Measurements from ENCODE around the gene GPBP1L1. TPM values are rescaled to one million over a fixed set of nuclear protein-coding genes. Genes with fewer than 3 reads are reported as not detected.

Gene GPBP1L1
- total RNA-seq, 4 donors from 2014 or later = 121 to 219 (median 131) TPM

DNA sequence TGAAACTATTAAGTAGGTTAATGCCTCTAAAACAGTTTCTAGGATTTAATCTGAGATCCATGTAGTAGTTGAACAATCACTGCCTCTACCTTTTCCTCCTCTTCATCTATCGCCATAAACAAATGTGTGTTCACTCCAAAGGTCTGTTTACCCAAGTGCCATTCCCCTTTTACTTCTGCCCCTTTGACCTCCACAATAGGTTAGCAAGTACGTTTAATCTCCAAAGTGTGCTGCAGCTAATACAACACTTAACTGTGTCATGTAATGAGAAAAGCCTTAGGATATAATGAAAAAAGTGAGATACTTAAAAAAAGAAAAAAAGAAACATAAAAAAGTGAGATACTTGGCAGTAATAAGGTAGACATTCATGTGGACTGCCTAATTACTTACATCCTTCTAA is 28.2 kb downstream of the GPBP1L1 start:
- no peak for DNase-seq (ENCODE audit: low spot score in 2 of 2)
- TF ChIP-seq CTCF (IDR thresholded peaks at IDR 0.05) (no peak), EP300 (IDR thresholded peaks at IDR 0.05) (no peak), POLR2AphosphoS5 (IDR thresholded peaks at IDR 0.05) (no peak), POLR2A (IDR thresholded peaks at IDR 0.05) (no peak)
- peaks cover 3% of the 10 kb centered on the region for H3K4me1 ChIP-seq
- H3K9me3 ChIP-seq = no peaks in the 10 kb centered on the region
- H3K27me3 ChIP-seq = no peaks in the 10 kb centered on the region
- peaks cover 71% of the 10 kb centered on the region for H3K36me3 ChIP-seq
- H3K4me3 ChIP-seq = no peak overlapping the region
- 88% methylated on average over 2 of the region's 2 CpGs for WGBS
- H3K27ac ChIP-seq = no peak overlapping the region

GRCh38 chr1:45656573-45657226 is 29.6 kb downstream of the GPBP1L1 start:
- 92% methylated on average over 3 of the region's 3 CpGs for WGBS
- H3K27ac ChIP-seq = no peak overlapping the region
- no peaks in the 10 kb centered on the region for H3K27me3 ChIP-seq
- no peak overlapping the region for H3K4me3 ChIP-seq
- TF ChIP-seq EP300 (IDR thresholded peaks at IDR 0.05) (no peak), POLR2AphosphoS5 (IDR thresholded peaks at IDR 0.05) (no peak), CTCF (IDR thresholded peaks at IDR 0.05) (no peak), POLR2A (IDR thresholded peaks at IDR 0.05) (no peak)
- H3K4me1 ChIP-seq = peaks cover 3% of the 10 kb centered on the region
- no peaks in the 10 kb centered on the region for H3K9me3 ChIP-seq
- peaks cover 86% of the 10 kb centered on the region for H3K36me3 ChIP-seq
- DNase-seq (ENCODE audit: low spot score in 2 of 2) = no peak

GRCh38 chr1:45654540-45655280 is 31.6 kb downstream of the GPBP1L1 start:
- no peaks in the 10 kb centered on the region for H3K9me3 ChIP-seq
- no peaks in the 10 kb centered on the region for H3K27me3 ChIP-seq
- no peak overlapping the region for H3K27ac ChIP-seq
- TF ChIP-seq EP300 (IDR thresholded peaks at IDR 0.05) = no peak
- TF ChIP-seq POLR2AphosphoS5 (IDR thresholded peaks at IDR 0.05) = no peak
- TF ChIP-seq POLR2A (IDR thresholded peaks at IDR 0.05) = no peak
- no peak for TF ChIP-seq CTCF (IDR thresholded peaks at IDR 0.05)
- H3K4me3 ChIP-seq = no peak overlapping the region
- no peak for DNase-seq (ENCODE audit: low spot score in 2 of 2)
- H3K4me1 ChIP-seq = peaks cover 3% of the 10 kb centered on the region
- 70% methylated on average over 12 of the region's 12 CpGs for WGBS
- peaks cover 89% of the 10 kb centered on the region for H3K36me3 ChIP-seq

DNA sequence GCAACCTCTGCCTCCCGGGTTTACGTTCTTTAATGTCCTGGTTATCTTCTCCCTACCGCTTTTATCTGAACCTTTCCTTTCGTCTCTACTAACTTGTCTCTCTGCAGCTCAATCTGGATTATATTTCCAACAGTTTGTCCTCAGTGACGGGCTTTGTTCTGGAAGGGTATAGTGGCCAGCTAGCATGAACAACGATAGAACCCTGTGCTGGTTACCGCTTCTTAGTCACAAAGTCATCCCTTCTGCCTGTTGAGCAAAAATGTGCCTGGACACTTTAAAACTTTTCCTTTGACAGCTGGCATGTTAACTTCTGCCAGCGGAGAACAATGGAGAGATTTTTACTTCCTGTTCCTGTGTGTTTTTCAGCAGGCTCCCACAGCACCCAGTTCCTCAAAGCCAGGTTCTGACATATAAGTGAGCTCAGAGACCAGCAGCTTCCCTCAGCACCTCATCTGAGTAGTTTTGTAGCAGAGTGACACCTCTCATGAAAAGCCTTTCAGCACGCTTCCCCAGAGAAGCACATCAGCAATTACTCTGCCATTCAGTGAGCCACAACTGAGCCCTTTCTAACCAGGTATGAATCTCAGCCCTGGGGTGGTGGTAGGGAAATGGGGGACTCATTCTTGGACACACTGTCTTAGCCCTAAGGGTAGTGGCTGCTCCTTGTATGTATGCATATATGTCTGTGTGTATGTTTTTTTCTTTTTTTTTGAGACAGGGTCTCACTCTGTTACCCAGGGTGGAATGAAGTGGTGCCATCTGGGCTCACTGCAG is 38.9 kb downstream of the GPBP1L1 start:
- no peak overlapping the region for H3K4me3 ChIP-seq
- H3K9me3 ChIP-seq = no peaks in the 10 kb centered on the region
- no peak for DNase-seq (ENCODE audit: low spot score in 2 of 2)
- TF ChIP-seq POLR2AphosphoS5 (IDR thresholded peaks at IDR 0.05) (no peak), CTCF (IDR thresholded peaks at IDR 0.05) (no peak)
- H3K27me3 ChIP-seq = no peaks in the 10 kb centered on the region
- WGBS = 86% methylated on average over 9 of the region's 9 CpGs
- H3K27ac ChIP-seq = no peak overlapping the region
- no peaks in the 10 kb centered on the region for H3K4me1 ChIP-seq
- peaks cover 53% of the 10 kb centered on the region for H3K36me3 ChIP-seq

GRCh38 chr1:45644661-45645060 is 41.7 kb downstream of the GPBP1L1 start:
- H3K36me3 ChIP-seq = peaks cover 58% of the 10 kb centered on the region
- no peaks in the 10 kb centered on the region for H3K27me3 ChIP-seq
- H3K27ac ChIP-seq = peak overlapping the region; percentile 1
- TF ChIP-seq EP300 (IDR thresholded peaks at IDR 0.05) (no peak), POLR2A (IDR thresholded peaks at IDR 0.05) (no peak), CTCF (IDR thresholded peaks at IDR 0.05) (no peak), POLR2AphosphoS5 (IDR thresholded peaks at IDR 0.05) (no peak)
- no peaks in the 10 kb centered on the region for H3K9me3 ChIP-seq
- H3K4me3 ChIP-seq = no peak overlapping the region
- no peaks in the 10 kb centered on the region for H3K4me1 ChIP-seq
- no peak for DNase-seq (ENCODE audit: low spot score in 2 of 2)
- WGBS = 90% methylated on average over 2 of the region's 2 CpGs
